ENCODE results near the gene PUS3.
"Not testable (repeated sequence)": the region's sequence is repeated elsewhere in the genome, so short reads cannot be mapped to it uniquely, and the experiment has no call there.

PUS3 gene

GRCh38 chr11:125918140-125918840, 15.3 kb upstream of the PUS3 start:
- Histone ChIP-seq H3K9ac (ENCODE audit: low read depth in 1 of 2, low read length in 2 of 2) (no peak overlapping the region), H3K4me1 (ENCODE audit: control insufficient read depth in 2 of 2, insufficient read depth in 2 of 2, low read length in 2 of 2) (peaks cover 6 to 21% of the 10 kb centered on the region in 2 donors), H3K4me3 (ENCODE audit: low read length in 2 of 2) (no peak overlapping the region), H3K27me3 (ENCODE audit: control insufficient read depth in 2 of 2, insufficient read depth in 2 of 2, low read length in 2 of 2) (no peaks in the 10 kb centered on the region), H3K36me3 (ENCODE audit: control insufficient read depth in 2 of 2, insufficient read depth in 2 of 2, low read length in 2 of 2) (no peaks in the 10 kb centered on the region), H3K9me3 (ENCODE audit: control insufficient read depth in 2 of 2, low read length in 2 of 2) (no peaks in the 10 kb centered on the region), H3K27ac (ENCODE audit: low read depth in 2 of 2, low read length in 2 of 2) (no peak overlapping the region)

GRCh38 chr11:125916683-125917347, 13.8 kb upstream of the PUS3 start:
- Histone ChIP-seq H3K36me3 (ENCODE audit: control insufficient read depth in 2 of 2, insufficient read depth in 2 of 2, low read length in 2 of 2) (no peaks in the 10 kb centered on the region), H3K27ac (ENCODE audit: low read depth in 2 of 2, low read length in 2 of 2) (peak overlapping the region; percentile 38 to 61), H3K9ac (ENCODE audit: low read depth in 1 of 2, low read length in 2 of 2) (no peak overlapping the region), H3K4me3 (ENCODE audit: low read length in 2 of 2) (peak overlapping the region in 1 of 2 donors; percentile 35), H3K4me1 (ENCODE audit: control insufficient read depth in 2 of 2, insufficient read depth in 2 of 2, low read length in 2 of 2) (peaks cover 6 to 21% of the 10 kb centered on the region in 2 donors), H3K27me3 (ENCODE audit: control insufficient read depth in 2 of 2, insufficient read depth in 2 of 2, low read length in 2 of 2) (no peaks in the 10 kb centered on the region), H3K9me3 (ENCODE audit: control insufficient read depth in 2 of 2, low read length in 2 of 2) (no peaks in the 10 kb centered on the region)

GRCh38 chr11:125914601-125915000, 11.6 kb upstream of the PUS3 start:
- H3K36me3 ChIP-seq (ENCODE audit: control insufficient read depth in 2 of 2, insufficient read depth in 2 of 2, low read length in 2 of 2); H3K9me3 ChIP-seq (ENCODE audit: control insufficient read depth in 2 of 2, low read length in 2 of 2); H3K4me3 ChIP-seq (ENCODE audit: low read length in 2 of 2); H3K27ac ChIP-seq (ENCODE audit: low read depth in 2 of 2, low read length in 2 of 2); H3K9ac ChIP-seq (ENCODE audit: low read depth in 1 of 2, low read length in 2 of 2); H3K27me3 ChIP-seq (ENCODE audit: control insufficient read depth in 2 of 2, insufficient read depth in 2 of 2, low read length in 2 of 2): not testable (repeated sequence)
- H3K4me1 ChIP-seq (ENCODE audit: control insufficient read depth in 2 of 2, insufficient read depth in 2 of 2, low read length in 2 of 2), result peaks cover 6 to 17% of the 10 kb centered on the region in 2 donors

GRCh38 chr11:125910226-125910849, 7.3 kb upstream of the PUS3 start:
- H3K27ac ChIP-seq (ENCODE audit: low read depth in 2 of 2, low read length in 2 of 2), result no peak overlapping the region
- peaks cover 0 to 3% of the 10 kb centered on the region in 2 donors for H3K27me3 ChIP-seq (ENCODE audit: control insufficient read depth in 2 of 2, insufficient read depth in 2 of 2, low read length in 2 of 2)
- no peaks in the 10 kb centered on the region for H3K4me1 ChIP-seq (ENCODE audit: control insufficient read depth in 2 of 2, insufficient read depth in 2 of 2, low read length in 2 of 2)
- H3K9ac ChIP-seq (ENCODE audit: low read depth in 1 of 2, low read length in 2 of 2), result no peak overlapping the region
- H3K9me3 ChIP-seq (ENCODE audit: control insufficient read depth in 2 of 2, low read length in 2 of 2), result no peaks in the 10 kb centered on the region
- no peak overlapping the region for H3K4me3 ChIP-seq (ENCODE audit: low read length in 2 of 2)
- H3K36me3 ChIP-seq (ENCODE audit: control insufficient read depth in 2 of 2, insufficient read depth in 2 of 2, low read length in 2 of 2), result no peaks in the 10 kb centered on the region

GRCh38 chr11:125904678-125905077, 1.7 kb upstream of the PUS3 start:
- Histone ChIP-seq H3K9me3 (ENCODE audit: control insufficient read depth in 2 of 2, low read length in 2 of 2) (no peaks in the 10 kb centered on the region), H3K27me3 (ENCODE audit: control insufficient read depth in 2 of 2, insufficient read depth in 2 of 2, low read length in 2 of 2) (peaks cover 7 to 9% of the 10 kb centered on the region in 2 donors), H3K9ac (ENCODE audit: low read depth in 1 of 2, low read length in 2 of 2) (no peak overlapping the region), H3K27ac (ENCODE audit: low read depth in 2 of 2, low read length in 2 of 2) (no peak overlapping the region), H3K36me3 (ENCODE audit: control insufficient read depth in 2 of 2, insufficient read depth in 2 of 2, low read length in 2 of 2) (peaks cover 0 to 4% of the 10 kb centered on the region in 2 donors), H3K4me1 (ENCODE audit: control insufficient read depth in 2 of 2, insufficient read depth in 2 of 2, low read length in 2 of 2) (peaks cover 11% of the 10 kb centered on the region in 2 donors), H3K4me3 (ENCODE audit: low read length in 2 of 2) (no peak overlapping the region)

- Histone ChIP-seq H3K4me1 (ENCODE audit: control insufficient read depth in 2 of 2, insufficient read depth in 2 of 2, low read length in 2 of 2) (peaks cover 11% of the 10 kb centered on the region in 2 donors), H3K9me3 (ENCODE audit: control insufficient read depth in 2 of 2, low read length in 2 of 2) (no peaks in the 10 kb centered on the region), H3K36me3 (ENCODE audit: control insufficient read depth in 2 of 2, insufficient read depth in 2 of 2, low read length in 2 of 2) (peaks cover 0 to 9% of the 10 kb centered on the region in 2 donors), H3K27me3 (ENCODE audit: control insufficient read depth in 2 of 2, insufficient read depth in 2 of 2, low read length in 2 of 2) (peaks cover 7 to 9% of the 10 kb centered on the region in 2 donors), H3K9ac (ENCODE audit: low read depth in 1 of 2, low read length in 2 of 2) (no peak within 1 kb of the TSS), H3K4me3 (ENCODE audit: low read length in 2 of 2) (peak within 1 kb of the TSS; percentile 93 to 100), H3K27ac (ENCODE audit: low read depth in 2 of 2, low read length in 2 of 2) (no peak within 1 kb of the TSS)
Observed at GRCh38 chr11:125903711-125904659, 979 bp upstream of the PUS3 start, which contains the start of gene DDX25. Gene DDX25, plus strand, starts transcription at chr11:125904508. Its CDS starts 10 bp downstream, at chr11:125904518.

GRCh38 chr11:125902277-125902926, 604 bp downstream of the PUS3 start:
- H3K4me1 ChIP-seq (ENCODE audit: control insufficient read depth in 2 of 2, insufficient read depth in 2 of 2, low read length in 2 of 2), result peaks cover 11% of the 10 kb centered on the region in 2 donors
- peak overlapping the region; percentile 63 to 75 for H3K27ac ChIP-seq (ENCODE audit: low read depth in 2 of 2, low read length in 2 of 2)
- H3K27me3 ChIP-seq (ENCODE audit: control insufficient read depth in 2 of 2, insufficient read depth in 2 of 2, low read length in 2 of 2), result peaks cover 7 to 9% of the 10 kb centered on the region in 2 donors
- peak overlapping the region; percentile 82 to 96 for H3K9ac ChIP-seq (ENCODE audit: low read depth in 1 of 2, low read length in 2 of 2)
- H3K9me3 ChIP-seq (ENCODE audit: control insufficient read depth in 2 of 2, low read length in 2 of 2), result no peaks in the 10 kb centered on the region
- peaks cover 0 to 9% of the 10 kb centered on the region in 2 donors for H3K36me3 ChIP-seq (ENCODE audit: control insufficient read depth in 2 of 2, insufficient read depth in 2 of 2, low read length in 2 of 2)
- peak overlapping the region; percentile 93 to 100 for H3K4me3 ChIP-seq (ENCODE audit: low read length in 2 of 2)

GRCh38 chr11:125901872-125902271, 1.1 kb downstream of the PUS3 start:
- Histone ChIP-seq H3K4me1 (ENCODE audit: control insufficient read depth in 2 of 2, insufficient read depth in 2 of 2, low read length in 2 of 2) (peaks cover 11% of the 10 kb centered on the region in 2 donors), H3K9ac (ENCODE audit: low read depth in 1 of 2, low read length in 2 of 2) (no peak overlapping the region), H3K9me3 (ENCODE audit: control insufficient read depth in 2 of 2, low read length in 2 of 2) (no peaks in the 10 kb centered on the region), H3K36me3 (ENCODE audit: control insufficient read depth in 2 of 2, insufficient read depth in 2 of 2, low read length in 2 of 2) (peaks cover 0 to 9% of the 10 kb centered on the region in 2 donors), H3K27ac (ENCODE audit: low read depth in 2 of 2, low read length in 2 of 2) (no peak overlapping the region), H3K27me3 (ENCODE audit: control insufficient read depth in 2 of 2, insufficient read depth in 2 of 2, low read length in 2 of 2) (peaks cover 7 to 9% of the 10 kb centered on the region in 2 donors), H3K4me3 (ENCODE audit: low read length in 2 of 2) (no peak overlapping the region)

GRCh38 chr11:125892994-125893393, 10.0 kb downstream of the PUS3 start:
- Histone ChIP-seq H3K27me3 (ENCODE audit: control insufficient read depth in 2 of 2, insufficient read depth in 2 of 2, low read length in 2 of 2) (no peaks in the 10 kb centered on the region), H3K9ac (ENCODE audit: low read depth in 1 of 2, low read length in 2 of 2) (no peak overlapping the region), H3K36me3 (ENCODE audit: control insufficient read depth in 2 of 2, insufficient read depth in 2 of 2, low read length in 2 of 2) (peaks cover 6 to 21% of the 10 kb centered on the region in 2 donors), H3K4me1 (ENCODE audit: control insufficient read depth in 2 of 2, insufficient read depth in 2 of 2, low read length in 2 of 2) (peaks cover 0 to 2% of the 10 kb centered on the region in 2 donors), H3K4me3 (ENCODE audit: low read length in 2 of 2) (no peak overlapping the region), H3K27ac (ENCODE audit: low read depth in 2 of 2, low read length in 2 of 2) (no peak overlapping the region), H3K9me3 (ENCODE audit: control insufficient read depth in 2 of 2, low read length in 2 of 2) (no peaks in the 10 kb centered on the region)
